Muscle of back (tissue), 11 donors: ENCODE measurements around the gene THEM5. TPM values are rescaled to one million over a fixed set of nuclear protein-coding genes. Genes with fewer than 3 reads are reported as not detected.
A peak's percentile ranks its signal among the peaks of the same experiment; 100 is the strongest.

ENCODE experiments used
- DNase-seq, 3 donors: peaks; one replicate each; pipeline versions ENCODE4 v3.0.0 to v3.0.0-alpha.2; 2013
- polyA plus RNA-seq, 10 donors: library from polyadenylated mRNA; unstranded; fragments of 120-200 nt; gene quantifications; one replicate each; pipeline ENCODE4 v1.2.1, GENCODE V29; 2013; ENCODE audit not compliant: insufficient read length in 10 of 10

Gene THEM5
- polyA plus RNA-seq, 10 donors: 0.21 to 4.2 (median 0.59) TPM

DNA sequence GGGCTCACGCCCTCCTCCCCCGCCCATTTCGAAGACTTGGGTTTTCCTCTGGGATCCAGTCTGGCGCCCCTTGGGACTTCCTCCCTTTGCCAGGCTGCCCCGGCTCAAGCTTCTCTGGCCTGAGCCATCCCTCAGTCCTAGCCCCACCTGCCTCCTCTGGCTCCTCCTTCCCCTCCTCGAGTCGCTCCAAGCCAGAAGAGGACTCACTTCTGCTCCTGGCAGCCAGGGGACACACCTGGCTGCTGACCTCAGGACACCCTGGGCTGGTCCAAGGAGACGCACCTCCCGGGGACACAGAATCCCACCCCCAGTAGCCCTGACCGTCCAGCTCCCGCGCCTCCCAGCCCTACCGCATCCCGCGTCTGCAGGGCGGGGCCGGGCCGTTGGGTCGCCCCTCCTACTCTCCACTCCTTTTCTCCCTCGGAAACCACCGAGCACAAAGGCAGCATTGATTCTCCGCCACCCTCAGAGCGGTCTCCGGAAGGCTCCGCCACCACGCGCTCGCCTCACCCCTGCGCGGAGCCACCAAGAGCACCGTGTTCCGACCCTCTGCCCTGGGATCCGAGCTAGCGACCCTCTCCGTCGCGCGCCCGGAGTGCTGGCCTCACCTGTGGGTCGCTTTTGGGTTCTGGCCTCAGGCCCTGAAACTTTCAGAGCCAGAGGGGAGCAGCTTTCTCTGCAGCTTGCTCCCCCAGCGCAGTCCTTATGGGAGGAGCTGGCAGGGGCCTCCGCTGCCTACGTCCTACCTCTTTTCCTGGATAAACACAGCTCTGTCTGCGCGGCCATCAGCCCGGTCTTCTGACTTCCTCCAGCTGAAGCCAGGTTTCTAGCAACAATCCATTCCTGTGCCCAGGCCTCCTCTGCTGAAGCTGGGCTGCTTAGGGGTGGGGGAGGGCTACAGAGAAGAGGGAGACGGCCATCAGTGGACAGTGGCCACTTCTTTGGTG is 13.8 kb downstream of the THEM5 start, which contains the start of gene C2CD4D:
TSS of gene C2CD4D (minus strand) at position 364 of the 947 bp plus-strand sequence. CDS start 831 bp downstream, outside the sequence.
- DNase-seq: peak in 1 of 3 donors; percentile 51

DNA sequence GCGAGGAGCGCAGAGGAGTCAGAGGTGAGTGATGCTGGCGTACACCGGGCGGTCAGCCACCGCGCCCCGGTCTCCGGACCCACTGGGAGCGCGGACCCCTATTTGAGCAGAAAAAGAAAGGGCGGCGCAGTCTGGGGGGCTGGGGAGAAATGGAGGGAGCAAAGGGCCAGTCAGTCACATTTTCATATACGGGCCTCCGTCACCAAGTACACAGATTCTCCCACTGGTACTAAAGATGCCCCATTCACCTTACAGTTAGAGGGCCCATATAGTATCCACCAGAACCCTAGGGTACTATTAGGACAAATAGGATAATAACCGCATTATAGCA is 14.5 kb downstream of the THEM5 start:
- no peak for DNase-seq

DNA sequence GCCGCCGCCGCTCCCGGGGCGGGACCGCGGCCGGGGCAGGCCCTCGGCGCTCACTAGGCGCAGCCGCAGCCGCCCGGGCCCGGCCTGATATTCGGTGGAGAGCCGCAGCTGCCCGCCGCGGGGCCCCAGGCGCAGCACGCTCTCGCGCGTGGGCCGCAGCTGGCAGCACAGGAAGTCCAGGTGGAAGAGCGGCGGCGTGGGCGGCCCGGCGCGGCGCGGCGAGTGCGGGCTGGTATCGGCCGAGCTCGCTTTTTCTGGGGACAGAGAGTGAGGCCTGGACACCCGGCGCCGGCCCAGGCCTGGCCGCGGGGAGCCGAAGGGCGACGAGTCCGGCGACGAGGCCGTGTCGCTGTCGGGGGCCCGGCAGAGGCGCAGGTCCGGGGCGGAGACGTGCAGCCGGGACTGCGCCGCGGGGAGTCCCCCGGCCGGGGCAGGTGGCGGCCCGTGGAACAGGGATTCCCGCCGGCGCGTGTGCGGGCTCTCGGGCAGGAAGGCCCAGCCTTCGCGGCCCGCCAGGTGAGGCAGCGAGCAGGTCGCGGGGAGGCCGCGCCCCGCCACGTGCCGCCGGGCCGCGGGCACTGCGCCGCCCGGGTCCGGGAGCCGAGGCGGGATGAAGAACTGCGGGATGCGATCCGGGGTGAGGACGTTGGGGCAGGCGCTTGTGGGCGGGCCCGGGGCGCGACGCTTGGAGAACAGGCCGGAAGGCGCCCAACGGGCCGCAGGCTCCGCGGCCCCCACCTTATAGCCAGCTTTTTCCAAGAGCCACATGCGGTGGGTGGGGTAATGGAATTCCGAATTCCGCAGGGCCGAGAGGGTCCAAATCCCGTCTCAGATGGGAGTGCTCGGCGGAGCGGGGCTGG is 15.1 kb downstream of the THEM5 start:
- peak in 1 of 3 donors; percentile 62 for DNase-seq

DNA sequence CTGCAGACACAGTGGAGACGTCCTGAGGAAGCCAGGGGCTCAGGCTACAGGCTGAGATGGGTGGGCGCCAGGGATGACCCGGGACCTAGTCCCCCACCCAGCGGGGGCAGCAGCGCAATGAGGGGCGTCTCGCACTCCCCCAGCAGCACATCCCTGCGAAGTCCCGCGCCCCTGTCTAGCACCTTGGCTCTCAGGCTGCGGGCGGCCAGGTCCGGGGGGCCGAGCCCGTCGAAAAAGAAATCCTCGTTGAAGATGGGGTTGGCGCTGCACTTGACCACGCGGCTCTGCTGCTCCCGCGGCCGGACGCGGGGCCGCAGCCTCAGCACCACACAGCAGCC is 15.7 kb downstream of the THEM5 start:
- DNase-seq: no peak

DNA sequence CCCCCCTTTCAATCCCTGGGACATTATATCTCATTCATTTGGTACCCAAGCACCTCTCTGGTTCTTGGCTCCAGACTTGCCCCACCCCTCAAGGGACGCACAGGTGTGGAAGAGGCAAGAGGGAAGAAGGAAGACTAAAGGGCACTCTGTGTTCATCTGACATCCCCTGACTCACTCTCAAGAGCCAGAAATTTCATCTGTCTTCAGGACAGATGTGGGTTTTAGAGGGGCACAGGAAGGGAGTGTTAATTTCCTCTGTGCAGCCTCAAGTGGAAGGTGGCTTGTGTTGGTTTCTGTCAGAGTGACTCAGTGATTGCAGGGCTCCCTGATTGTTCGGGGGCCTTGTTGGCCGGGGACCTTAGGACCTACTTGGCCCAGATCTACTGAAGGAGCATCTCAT is 16.3 kb downstream of the THEM5 start:
- DNase-seq: no peak

DNA sequence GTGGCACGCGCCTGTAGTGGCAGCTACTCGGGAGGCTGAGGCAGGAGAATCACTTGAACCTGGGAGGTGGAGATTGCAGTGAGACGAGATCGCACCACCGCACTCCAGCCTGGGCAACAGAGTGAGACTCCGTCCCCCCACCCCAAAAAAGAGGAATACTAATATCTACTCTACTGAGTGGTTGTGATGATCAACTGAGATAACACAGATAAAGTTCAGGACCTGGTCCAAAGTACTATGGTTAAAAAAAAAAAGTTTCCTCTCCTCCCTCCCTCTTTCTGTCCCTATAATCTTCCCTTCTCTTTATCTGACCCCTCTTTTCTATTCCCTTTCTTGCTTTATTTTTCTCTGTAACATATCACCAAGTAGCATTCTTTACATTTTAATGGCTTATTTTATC is 17.9 kb downstream of the THEM5 start:
- no peak for DNase-seq

DNA sequence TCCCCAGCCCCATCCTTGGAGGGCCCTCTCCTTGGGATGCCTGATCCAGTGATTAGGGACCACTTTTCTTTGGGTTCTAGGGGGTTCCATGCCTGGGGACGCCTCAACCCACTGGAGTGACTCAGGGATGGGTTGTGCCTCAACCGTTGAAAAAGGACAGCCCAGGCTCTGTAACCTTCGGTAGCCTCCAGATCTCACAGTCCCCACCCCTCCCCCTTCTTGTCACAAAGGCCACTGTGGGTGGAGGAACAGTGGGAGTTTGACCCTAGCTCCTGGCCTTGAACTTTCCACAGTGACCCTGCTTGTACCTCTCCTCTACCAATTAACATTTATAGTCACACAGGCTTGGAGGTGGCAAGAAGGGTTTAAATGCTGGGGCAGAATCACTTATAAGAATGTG is 19.3 kb downstream of the THEM5 start:
- no peak for DNase-seq

DNA sequence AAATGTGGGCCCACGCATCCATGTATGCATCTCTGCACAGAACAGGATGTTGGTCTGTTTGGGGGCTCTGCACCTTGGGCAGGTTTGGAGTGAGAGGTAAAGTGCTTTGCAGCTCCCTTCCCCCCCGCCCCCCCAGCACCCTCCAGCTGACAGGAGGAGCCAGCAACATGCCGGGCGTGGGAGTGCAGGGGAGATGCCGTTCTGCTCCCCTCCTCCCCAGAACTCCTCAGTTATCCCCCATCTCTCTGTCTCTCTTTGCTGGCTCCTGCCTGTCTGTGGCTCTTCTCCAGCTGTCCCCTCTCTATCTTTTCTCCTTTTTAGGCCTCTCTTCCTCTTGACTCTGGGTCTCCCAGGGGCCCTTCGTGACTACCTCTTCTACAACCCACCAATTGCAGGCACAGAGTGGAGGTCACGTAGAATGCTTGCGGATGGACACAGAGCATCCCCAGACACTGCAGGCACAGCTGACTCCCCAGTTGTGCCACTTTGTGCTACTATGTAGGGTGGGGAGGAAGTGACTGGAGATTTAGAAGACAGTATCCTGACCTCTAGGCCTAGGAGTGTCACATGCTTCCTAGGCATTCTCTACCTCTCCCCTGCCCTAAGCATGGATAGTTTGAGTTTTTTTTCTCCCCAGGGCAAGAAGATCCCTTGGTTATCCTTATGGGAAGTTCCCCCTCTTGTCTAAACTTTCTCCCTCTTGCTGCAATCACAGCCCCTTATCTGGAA is 20.2 kb downstream of the THEM5 start:
- no peak for DNase-seq

DNA sequence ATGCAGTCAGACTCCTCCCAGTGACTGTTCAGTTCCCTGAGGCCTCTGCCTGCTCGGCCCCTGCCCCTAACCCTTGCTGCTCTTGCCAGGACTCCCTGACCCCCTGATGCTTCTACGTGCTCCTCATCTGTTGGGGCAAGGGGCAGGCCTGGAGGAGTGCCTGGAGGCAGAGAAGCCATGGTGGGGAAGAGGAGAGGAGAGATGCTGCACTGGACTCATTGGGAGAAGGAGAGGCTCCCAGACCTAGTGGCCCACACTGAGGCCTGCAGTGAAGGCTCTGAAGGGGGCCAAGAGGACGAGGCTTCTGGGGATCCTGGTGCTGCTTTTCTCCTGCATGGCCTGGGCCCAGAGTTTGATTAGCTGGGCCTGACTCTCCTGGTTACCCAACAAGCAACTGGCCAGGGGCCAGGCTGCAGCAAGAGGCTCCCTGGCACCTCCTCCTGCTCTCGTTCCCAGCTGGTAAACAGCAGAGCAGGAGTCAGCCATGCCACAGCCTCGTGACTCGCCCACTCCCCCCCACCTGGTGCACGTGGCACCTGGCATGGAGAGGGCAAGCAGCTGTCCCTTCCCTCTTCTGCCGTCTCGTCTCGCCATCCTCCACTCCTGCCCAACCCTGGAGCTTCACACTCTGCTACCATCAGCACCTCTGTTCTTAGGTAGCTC is 21.1 kb downstream of the THEM5 start:
- peak in 1 of 3 donors; percentile 59 for DNase-seq

DNA sequence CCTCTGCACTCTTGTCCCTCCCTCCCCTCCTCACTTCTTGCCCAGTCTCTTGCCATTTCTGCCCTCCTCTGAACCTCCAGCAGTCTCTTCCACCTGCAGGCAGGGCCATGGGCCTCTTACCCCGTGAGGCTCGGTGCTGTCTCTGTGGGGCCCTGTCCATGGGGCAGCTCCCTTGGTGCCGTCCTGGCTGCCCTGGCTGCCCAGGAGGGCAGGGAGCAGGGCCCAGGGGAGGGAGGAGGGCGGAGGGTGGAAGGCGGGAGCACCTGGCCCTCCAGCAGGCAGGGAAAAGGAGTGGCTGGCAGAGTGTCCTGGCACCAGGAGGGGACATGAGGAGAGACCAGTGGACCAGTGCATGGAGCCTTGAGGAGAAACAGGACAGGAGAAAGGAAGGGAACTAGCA is 21.9 kb downstream of the THEM5 start, which contains the start of gene RORC:
TSS of gene RORC (minus strand) at position 198 of the 400 bp plus-strand sequence. CDS start at position 160, 38 bp downstream.
- DNase-seq: no peak

DNA sequence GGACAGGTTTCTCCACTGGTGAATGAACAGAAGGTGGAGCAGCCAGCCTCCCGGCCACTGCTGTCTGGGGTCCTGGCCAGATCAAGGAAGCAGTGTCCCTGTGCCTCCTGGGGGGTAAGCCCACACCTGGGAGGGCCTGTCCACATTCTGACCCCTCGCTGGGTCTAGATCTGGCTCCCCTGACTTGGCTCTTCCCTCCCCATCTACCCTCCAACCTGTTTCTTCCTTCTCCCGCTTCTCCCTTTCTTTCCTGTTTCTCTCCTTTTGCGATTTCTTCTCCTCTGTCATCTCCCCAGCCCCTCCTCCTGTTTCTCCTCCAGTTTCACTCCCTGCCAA is 22.3 kb downstream of the THEM5 start:
- no peak for DNase-seq

DNA sequence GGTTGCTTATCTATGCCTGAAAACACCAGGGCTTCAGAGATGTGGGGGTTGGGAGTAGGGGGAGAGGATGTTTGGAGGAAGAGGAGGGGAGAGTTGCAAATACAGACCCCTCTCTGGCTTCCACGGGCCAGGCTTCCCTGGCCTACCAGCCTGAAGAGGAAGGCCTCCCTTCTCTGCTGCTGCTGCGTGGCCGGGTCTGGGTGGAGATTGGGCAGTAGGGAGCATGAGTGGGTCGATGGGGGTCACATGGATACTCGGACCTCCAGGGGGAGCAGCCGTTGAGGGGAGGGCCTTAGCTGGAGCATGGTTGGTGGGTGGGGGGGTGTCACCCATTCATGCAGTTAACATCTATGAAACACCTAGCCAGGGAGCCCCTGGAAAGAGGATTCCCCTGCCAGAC is 23.5 kb downstream of the THEM5 start:
- no peak for DNase-seq

DNA sequence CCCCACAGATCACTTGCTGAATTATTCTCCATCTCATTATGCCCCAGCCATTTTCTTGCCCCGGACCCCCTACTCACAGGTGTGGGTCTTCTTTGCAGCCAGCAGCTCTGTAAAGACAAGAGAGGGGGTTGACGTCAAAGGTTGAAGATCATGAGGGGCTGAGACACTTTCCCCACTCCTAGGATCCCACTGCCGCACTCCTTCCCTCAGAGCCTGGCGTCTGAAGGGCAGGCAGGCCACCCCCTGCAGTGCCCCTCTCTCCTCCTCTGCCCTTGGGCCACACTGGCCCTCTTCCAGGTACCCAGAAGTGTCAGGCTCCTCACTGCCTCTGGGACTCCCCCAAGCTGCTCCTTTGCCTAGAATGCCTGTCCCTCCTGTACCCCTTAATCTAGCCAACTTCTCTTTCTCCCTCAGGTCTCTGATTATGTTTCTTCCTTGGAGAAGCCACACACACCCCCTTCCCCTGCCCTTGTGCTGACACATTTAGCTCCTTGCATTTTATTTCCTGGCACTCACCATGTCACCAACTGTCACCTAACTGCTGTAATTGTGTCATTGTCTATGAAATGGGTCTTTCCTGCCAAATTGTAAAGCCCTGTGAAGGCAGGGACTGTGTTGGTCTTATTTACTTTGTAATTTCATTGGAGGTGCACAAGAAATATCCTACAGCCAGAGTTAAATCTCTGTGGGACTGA is 24.0 kb downstream of the THEM5 start:
- DNase-seq: no peak

DNA sequence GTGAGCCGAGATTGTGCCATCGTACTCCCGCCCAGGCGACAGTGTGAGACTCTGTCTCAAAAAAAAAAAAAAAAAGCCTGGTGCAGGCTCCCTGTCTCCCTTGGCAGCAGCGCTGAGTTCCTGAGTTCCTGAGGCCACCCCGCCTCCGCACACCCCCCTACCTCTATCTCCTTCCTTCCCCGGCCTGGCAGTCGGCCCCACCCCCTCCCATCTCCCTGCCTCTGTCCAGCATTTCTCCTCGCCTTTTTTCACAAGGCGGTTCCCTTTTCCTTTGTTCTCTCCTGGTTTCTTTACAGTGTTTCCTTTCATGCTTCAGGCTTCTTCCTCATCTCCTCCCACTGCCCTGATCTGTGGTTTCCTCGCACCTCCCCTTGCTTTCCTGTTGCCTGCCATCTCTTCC is 24.6 kb downstream of the THEM5 start:
- DNase-seq: peak in 1 of 3 donors; percentile 39

DNA sequence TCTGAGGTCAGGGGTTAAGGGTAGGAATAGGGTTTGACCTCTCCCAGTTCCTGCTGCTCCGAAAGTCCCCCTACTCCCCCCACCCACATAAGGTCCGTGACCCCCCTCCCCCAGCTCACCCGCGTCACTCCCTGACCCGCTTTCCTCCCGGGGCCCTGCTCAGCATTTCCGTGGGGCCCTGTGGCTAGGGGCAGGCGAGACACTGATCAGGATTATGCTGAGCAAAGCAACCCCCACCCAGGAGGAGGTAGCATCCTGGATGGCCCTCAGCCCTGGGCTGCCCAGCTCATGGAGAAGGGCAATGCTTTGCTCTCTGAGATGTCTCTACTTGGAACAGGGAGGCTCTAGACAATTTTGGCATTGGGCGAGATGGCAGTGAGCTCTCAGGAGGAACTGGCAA is 25.7 kb downstream of the THEM5 start:
- no peak for DNase-seq

DNA sequence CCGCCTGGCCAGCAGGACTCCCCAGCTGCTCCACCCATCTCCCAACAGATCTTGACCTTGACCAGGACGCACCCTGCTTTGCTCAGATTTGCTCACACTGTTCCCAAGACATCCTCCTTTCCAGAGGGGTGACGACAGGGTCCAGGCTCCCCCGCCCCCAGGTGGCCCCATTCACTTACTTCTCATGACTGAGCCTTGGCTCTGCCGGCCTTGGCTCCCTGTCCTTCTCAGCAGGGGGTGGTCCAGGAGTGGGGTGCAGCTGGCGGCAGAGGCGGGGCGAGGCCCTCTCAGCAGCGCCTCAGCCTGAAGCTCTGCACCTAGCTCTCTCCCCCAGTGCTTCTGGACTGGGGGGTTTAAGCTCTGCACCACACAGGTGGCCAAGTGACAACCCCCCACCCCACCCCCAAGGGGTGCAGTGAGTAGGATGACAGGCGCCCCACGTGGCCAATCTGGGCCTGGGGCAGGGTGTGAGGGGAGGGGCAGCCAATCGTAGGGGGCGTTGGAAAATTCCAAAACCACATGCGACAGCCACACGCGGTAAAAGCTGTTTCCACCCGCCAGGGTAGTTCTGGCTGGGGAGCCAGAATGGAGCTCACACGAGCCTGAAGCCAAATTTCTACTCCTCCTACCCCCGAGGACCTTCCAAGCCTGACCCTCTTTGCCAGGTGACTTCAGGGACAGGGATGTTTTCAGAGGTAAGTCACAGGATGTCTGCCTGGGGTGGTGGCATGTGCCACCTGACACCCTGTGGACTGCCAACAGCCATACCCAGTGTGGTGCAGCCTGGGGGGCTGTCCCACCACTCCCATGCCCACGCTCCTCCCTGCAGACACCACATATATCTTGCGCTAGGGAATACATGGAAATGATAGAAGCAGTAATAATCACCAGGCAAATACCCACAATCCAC is 27.5 kb downstream of the THEM5 start:
- no peak for DNase-seq

DNA sequence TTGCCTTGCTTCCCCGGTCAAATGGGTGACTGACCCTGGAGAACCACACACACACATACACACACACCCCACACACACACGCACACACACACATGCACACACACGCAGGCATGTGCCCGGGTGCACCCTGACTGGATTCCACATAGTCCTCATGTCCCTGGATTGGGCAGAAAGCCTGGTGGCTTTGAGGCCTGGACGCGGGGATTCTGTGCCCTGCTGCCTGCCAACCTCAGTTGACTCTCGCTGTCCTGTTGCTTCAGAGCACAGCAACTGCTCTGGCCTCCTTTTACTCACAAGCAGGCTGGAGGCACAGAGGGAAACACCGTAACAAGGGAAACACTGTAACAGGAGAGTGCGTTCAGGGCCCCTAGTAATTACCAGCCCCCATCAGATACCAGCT is 28.3 kb downstream of the THEM5 start:
- no peak for DNase-seq

DNA sequence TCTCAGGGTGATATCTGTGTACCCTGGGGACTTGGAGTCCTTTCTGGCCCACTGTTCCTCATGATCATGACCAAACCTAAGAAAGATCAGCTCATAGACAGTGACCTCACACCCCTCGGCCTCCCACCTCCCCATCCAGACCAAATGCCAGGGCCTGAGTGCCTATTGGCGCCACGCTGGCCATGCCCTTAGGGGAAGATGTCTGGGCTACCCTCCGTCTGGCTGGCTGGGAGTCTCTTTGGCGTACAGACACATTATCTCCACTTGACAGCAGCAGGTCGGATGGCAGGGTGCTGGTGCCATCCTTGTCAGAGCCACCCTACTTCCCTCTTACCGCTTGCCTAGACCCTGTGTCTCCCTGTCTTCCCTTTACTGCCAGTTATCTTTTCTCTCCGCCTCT is 30.3 kb downstream of the THEM5 start:
- DNase-seq: no peak

DNA sequence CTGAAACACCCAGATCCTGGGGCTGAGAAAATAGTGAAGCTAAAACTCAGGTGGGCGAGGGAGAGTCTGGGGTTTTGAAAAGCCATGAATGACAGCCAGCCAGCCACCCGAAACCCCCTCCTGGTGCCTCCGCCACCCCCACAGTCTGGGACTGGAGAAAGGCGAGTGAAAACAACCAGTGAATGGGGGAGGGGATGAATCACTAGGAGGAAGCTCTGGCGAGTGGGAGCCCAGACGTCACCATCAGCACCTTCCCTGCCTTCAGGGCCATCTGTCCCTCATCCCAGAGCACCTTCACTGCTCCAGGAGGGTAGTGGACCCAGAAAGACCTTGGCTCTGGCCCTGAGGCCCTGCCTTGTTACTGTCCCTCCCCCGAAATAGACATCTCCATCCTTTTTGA is 31.1 kb downstream of the THEM5 start:
- DNase-seq: no peak

DNA sequence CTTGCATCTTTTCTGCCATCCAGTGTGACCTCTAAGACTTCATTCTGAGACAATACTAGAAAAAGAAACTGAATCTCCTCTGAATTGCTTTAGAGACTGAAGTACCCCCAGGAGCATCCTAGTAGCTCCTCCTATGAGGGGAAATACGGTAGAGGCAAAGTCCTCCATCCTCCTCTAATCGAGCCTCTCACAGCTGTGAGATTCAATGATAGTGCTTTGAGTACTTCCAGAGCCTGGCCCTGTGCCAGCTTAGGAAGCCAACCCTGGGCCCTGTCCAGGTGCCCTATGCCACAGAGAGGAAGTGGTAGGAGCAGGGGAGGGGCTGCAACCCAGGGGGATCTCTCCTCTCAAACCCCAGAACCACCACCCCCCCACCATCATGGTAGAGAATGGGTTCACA is 32.6 kb downstream of the THEM5 start:
- no peak for DNase-seq
